ENCODE results near the gene TXNDC2.
"Not testable (repeated sequence)": the region's sequence is repeated elsewhere in the genome, so short reads cannot be mapped to it uniquely, and the experiment has no call there.

The TXNDC2 gene

DNA sequence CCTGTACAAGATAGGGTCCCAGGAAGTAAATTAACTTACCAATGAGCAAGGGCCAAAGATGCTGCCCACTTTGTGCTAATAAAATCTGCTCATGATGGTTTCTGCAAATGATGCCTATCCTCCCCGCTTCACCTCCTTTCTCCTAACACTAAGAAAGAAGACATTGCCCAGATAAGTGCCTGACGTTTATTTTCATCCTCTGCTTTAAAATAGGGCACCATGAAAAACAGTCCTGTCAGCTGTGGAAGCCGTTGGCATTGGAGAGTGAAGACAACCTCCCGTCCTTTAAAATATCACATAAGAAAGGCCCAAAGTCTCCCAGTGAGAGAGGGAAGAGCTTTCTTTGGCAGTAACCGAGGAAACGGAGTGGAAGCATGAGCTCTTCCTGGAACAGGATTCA lies 1.7 kb upstream of the TXNDC2 start:
- DNase-seq (ENCODE audit: low read depth): no peak
- H3K4me3 ChIP-seq (ENCODE audit: low read depth, low read length): no peak overlapping the region
- TF ChIP-seq, protein P1, sequence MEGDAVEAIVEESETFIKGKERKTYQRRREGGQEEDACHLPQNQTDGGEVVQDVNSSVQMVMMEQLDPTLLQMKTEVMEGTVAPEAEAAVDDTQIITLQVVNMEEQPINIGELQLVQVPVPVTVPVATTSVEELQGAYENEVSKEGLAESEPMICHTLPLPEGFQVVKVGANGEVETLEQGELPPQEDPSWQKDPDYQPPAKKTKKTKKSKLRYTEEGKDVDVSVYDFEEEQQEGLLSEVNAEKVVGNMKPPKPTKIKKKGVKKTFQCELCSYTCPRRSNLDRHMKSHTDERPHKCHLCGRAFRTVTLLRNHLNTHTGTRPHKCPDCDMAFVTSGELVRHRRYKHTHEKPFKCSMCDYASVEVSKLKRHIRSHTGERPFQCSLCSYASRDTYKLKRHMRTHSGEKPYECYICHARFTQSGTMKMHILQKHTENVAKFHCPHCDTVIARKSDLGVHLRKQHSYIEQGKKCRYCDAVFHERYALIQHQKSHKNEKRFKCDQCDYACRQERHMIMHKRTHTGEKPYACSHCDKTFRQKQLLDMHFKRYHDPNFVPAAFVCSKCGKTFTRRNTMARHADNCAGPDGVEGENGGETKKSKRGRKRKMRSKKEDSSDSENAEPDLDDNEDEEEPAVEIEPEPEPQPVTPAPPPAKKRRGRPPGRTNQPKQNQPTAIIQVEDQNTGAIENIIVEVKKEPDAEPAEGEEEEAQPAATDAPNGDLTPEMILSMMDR (IDR thresholded peaks at IDR 0.05; ENCODE audit: low read depth, low read length, missing control alignments): no peak

- no peak for DNase-seq (ENCODE audit: low read depth)
- H3K4me3 ChIP-seq (ENCODE audit: low read depth, low read length): no peak overlapping the region
- TF ChIP-seq, protein P1 (IDR thresholded peaks at IDR 0.05; ENCODE audit: low read depth, low read length, missing control alignments): no peak
Observed at GRCh38 chr18:9884532-9885140, 1.1 kb upstream of the TXNDC2 start.

GRCh38 chr18:9886005-9886348 lies 204 bp downstream of the TXNDC2 start:
- TF ChIP-seq, protein P1 (IDR thresholded peaks at IDR 0.05; ENCODE audit: low read depth, low read length, missing control alignments): no peak
- DNase-seq (ENCODE audit: low read depth): no peak
- no peak overlapping the region for H3K4me3 ChIP-seq (ENCODE audit: low read depth, low read length)

DNA sequence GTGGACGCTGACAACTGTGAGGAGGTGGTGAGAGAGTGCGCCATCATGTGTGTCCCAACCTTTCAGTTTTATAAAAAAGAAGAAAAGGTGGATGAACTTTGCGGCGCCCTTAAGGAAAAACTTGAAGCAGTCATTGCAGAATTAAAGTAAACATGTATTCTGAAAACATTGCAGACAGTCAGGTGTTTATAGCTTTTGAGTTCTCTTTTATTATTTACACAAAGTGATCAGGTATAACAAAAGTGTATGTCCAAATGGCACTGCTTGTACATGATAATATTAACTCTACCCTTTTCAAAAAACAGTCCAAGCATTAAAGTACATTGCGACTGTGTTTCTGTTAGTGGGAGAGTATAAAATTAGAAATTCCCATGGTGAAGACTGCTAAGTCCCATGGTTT lies 2.2 kb downstream of the TXNDC2 start:
- DNase-seq (ENCODE audit: low read depth): no peak
- H3K4me3 ChIP-seq (ENCODE audit: low read depth, low read length): no peak overlapping the region
- TF ChIP-seq, protein P1 (IDR thresholded peaks at IDR 0.05; ENCODE audit: low read depth, low read length, missing control alignments): no peak

GRCh38 chr18:9890196-9890595 lies 4.4 kb downstream of the TXNDC2 start:
- TF ChIP-seq, protein P1 (IDR thresholded peaks at IDR 0.05; ENCODE audit: low read depth, low read length, missing control alignments): no peak
- H3K4me3 ChIP-seq (ENCODE audit: low read depth, low read length): no peak overlapping the region
- DNase-seq (ENCODE audit: low read depth): no peak

- TF ChIP-seq, protein P1 (IDR thresholded peaks at IDR 0.05; ENCODE audit: low read depth, low read length, missing control alignments): no peak
- H3K4me3 ChIP-seq (ENCODE audit: low read depth, low read length): no peak overlapping the region
- no peak for DNase-seq (ENCODE audit: low read depth)
Observed at GRCh38 chr18:9890957-9891356, 5.2 kb downstream of the TXNDC2 start.

DNA sequence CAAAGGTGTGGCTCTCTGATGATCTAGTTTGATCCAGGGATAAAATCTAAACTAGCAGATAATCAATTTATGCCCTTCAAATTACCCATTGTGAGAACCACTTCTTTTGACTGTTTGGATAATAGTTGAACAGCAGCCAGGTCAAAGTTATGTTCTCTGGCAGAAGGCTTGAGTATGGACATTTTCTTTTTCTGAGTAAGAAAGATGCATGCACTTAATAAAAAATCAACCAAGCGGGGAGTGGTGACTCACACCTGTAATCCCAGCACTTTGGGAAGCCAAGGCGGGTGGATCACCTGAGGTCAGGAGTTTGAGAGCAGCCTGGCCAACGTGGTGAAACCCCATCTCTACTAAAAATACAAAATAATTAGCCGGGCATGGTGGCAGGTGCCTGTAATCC lies 5.7 kb downstream of the TXNDC2 start:
- not testable (repeated sequence) for H3K4me3 ChIP-seq (ENCODE audit: low read depth, low read length); DNase-seq (ENCODE audit: low read depth)
